Tracheal epithelial cell (primary cell): ENCODE measurements around the gene TTLL1. TPM values are rescaled to one million over a fixed set of nuclear protein-coding genes. Genes with fewer than 3 reads are reported as not detected.

Experiments used
- total RNA-seq: library from RNA; depleted of rRNA; stranded (reverse); fragments of >200 nt; gene quantifications from 2 replicates; pipeline ENCODE4 v1.2.1, GENCODE V29; 2014

TTLL1 gene
- 6.3 and 7.7 TPM in 2 replicates for total RNA-seq

GRCh38 chr22:43088984-43089717 lies at the start of gene TTLL1:
Gene TTLL1, minus strand, starts transcription at chr22:43089391. Its CDS starts 13,805 bp downstream, at chr22:43075586.

GRCh38 chr22:43110444-43110926 lies 21.3 kb upstream of the TTLL1 start, which contains the start of gene BIK:
Gene BIK, plus strand, starts transcription at chr22:43110750. Its CDS starts 13,273 bp downstream, at chr22:43124023.

GRCh38 chr22:43014869-43015676 lies 74.1 kb downstream of the TTLL1 start, which contains the start of gene PACSIN2:
Gene PACSIN2, minus strand, starts transcription at chr22:43015149. Its CDS starts 103,069 bp downstream, at chr22:42912080.

Other genes with a start within 250 kb of the TTLL1 start
- 74.5 and 81.8 TPM in 2 replicates for gene ARFGAP3, start 232.1 kb downstream of the TTLL1 start, total RNA-seq
- gene PACSIN2, start 74.2 kb downstream of the TTLL1 start, total RNA-seq = 45.2 and 55.7 TPM in 2 replicates
- 61.0 and 99.3 TPM in 2 replicates for gene BIK, start 21.4 kb upstream of the TTLL1 start, total RNA-seq
- gene MCAT, start 54.0 kb upstream of the TTLL1 start, total RNA-seq = 13.4 and 16.9 TPM in 2 replicates
- 781 and 866 TPM in 2 replicates for gene TSPO, start 62.2 kb upstream of the TTLL1 start, total RNA-seq
- gene TTLL12, start 97.7 kb upstream of the TTLL1 start, total RNA-seq = 75.4 and 88.5 TPM in 2 replicates